GM13976 (cell line): ENCODE results near the gene LUC7L3.
A peak's percentile ranks its signal among the peaks of the same experiment; 100 is the strongest.

Experiments used
- DNase-seq: peaks from one replicate; pipeline ENCODE4 v3.0.0; 2012; ENCODE audit warnings: low spot score
- CTCF ChIP-seq: IDR thresholded peaks from 2 replicates; pipeline ENCODE4 v1.5.1; 2012; ENCODE audit warnings: borderline replicate concordance, mild to moderate bottlenecking; ENCODE audit not compliant: insufficient read depth; ENCODE audit errors: extremely low read depth, missing control alignments, control extremely low read depth
- in situ Hi-C: fragments of 300-500 bp; cut with MboI; formaldehyde crosslinking; loops from one replicate; pipeline ENCODE4 v1.12.0; 2022; ENCODE audit warnings: low sequenced_read_pairs, mixed read lengths, inconsistent platforms; ENCODE audit not compliant: unreplicated experiment

LUC7L3 gene

GRCh38 chr17:50710025-50710424, 9.4 kb upstream of the LUC7L3 start:
- in situ Hi-C loops, result no loop called here
- DNase-seq, result no peak
- TF ChIP-seq CTCF, result no peak

- no peak for DNase-seq
- no peak for TF ChIP-seq CTCF
- in situ Hi-C loops, result no loop called here
Observed at GRCh38 chr17:50710650-50711049, 8.8 kb upstream of the LUC7L3 start.

- in situ Hi-C loops, result no loop called here
- no peak for DNase-seq
- no peak for TF ChIP-seq CTCF
Observed at GRCh38 chr17:50712641-50713040, 6.8 kb upstream of the LUC7L3 start.

GRCh38 chr17:50715471-50715870, 3.9 kb upstream of the LUC7L3 start:
- DNase-seq, result no peak
- TF ChIP-seq CTCF, result no peak
- in situ Hi-C loops, result no loop called here

GRCh38 chr17:50719924-50720794, 756 bp downstream of the LUC7L3 start:
- TF ChIP-seq CTCF, result no peak
- no peak for DNase-seq
- in situ Hi-C loops, result no loop called here

- DNase-seq, result peak; percentile 67
- TF ChIP-seq CTCF, result no peak
- in situ Hi-C loops, result no loop called here
Observed at GRCh38 chr17:50721194-50722010, 2.0 kb downstream of the LUC7L3 start.
